GM12878 (cell line): ENCODE results near the gene ATP5ME. TPM values are rescaled to one million over a fixed set of nuclear protein-coding genes. Genes with fewer than 3 reads are reported as not detected.

Source experiments
- ATAC-seq: fragments of 200-7000 bp; cut with Tn5 transposase; 3 replicates; pipeline ENCODE4 v1.9.1; 2020; ENCODE audit warnings: mild to moderate bottlenecking, moderate library complexity
- BruUV-seq: library from RNA; stranded (reverse); fragments of 400-500 nt; replicated peaks from 2 replicates; lab custom pipeline; 2021; lab: Mats Ljungman, UMichigan
- CTCF ChIA-PET: fragments of 300-600 bp; sonication (Branson Sonifier 250); formaldehyde crosslinking; extraction: SDS; loops from one replicate; lab custom pipeline; 2021; ENCODE audit warnings: inconsistent platforms; lab: Yijun Ruan, JAX
- POLR2A ChIA-PET: fragments of 350-600 bp; formaldehyde crosslinking; extraction: SDS; loops from one replicate; lab custom pipeline; 2021; ENCODE audit warnings: inconsistent platforms; lab: Charles Lee
- RAD21 ChIA-PET: fragments of 300-600 bp; sonication (Branson Sonifier 250); formaldehyde crosslinking; loops from one replicate; lab custom pipeline; 2023; ENCODE audit warnings: antibody characterized with exemption; ENCODE audit not compliant: unreplicated experiment; lab: Charles Lee
- SMC1A ChIA-PET: fragments of 300-600 bp; sonication (Branson Sonifier 250); formaldehyde crosslinking; loops from one replicate; lab custom pipeline; 2023; ENCODE audit not compliant: unreplicated experiment, uncharacterized antibody; lab: Charles Lee
- DNase-seq: peaks from one replicate; pipeline ENCODE4 v3.0.0-alpha.2; 2011; ENCODE audit warnings: low read depth, low spot score
- FAIRE-seq: peaks from 3 replicates; lab custom pipeline; 2011; peaks lifted over from hg19 to GRCh38; lab: Jason Lieb, UNC
- H2AFZ ChIP-seq: 2 replicates; pipeline ENCODE4 v1.6.0; 2011; ENCODE audit warnings: low read depth, low read length, control low read depth; ENCODE audit not compliant: control insufficient read depth
- H3K27ac ChIP-seq: 2 replicates; pipeline ENCODE4 v1.5.1; 2011; ENCODE audit warnings: control low read depth; ENCODE audit not compliant: control insufficient read depth, insufficient read depth
- H3K27me3 ChIP-seq, 2 experiments: replicated peaks in 1 of 2; 2 replicates each; pipeline versions ENCODE4 v1.6.0 to v1.6.1; 2011; ENCODE audit warnings: low read length in 1 of 2; ENCODE audit not compliant: control insufficient read depth in 2 of 2, insufficient read depth in 2 of 2
- H3K36me3 ChIP-seq, 2 experiments: 2 replicates each; pipeline ENCODE4 v1.5.1; 2011; ENCODE audit warnings: low read length in 1 of 2; ENCODE audit not compliant: control insufficient read depth in 2 of 2, insufficient read depth in 2 of 2
- H3K4me1 ChIP-seq: 2 replicates; pipeline ENCODE4 v1.6.1; 2011; ENCODE audit warnings: mild to moderate bottlenecking, low read length, moderate library complexity, mixed read lengths; ENCODE audit not compliant: control insufficient read depth, insufficient read depth
- H3K4me2 ChIP-seq: 2 replicates; pipeline ENCODE4 v1.6.0; 2011; ENCODE audit warnings: control low read depth; ENCODE audit not compliant: control insufficient read depth, insufficient read depth
- H3K4me3 ChIP-seq: fragments of 200-600 bp; sonication (generic); 2 replicates; pipeline ENCODE4 v1.5.1; 2016
- H3K79me2 ChIP-seq: 2 replicates; pipeline ENCODE4 v1.6.0; 2011; ENCODE audit warnings: low read length; ENCODE audit not compliant: control insufficient read depth, insufficient read depth
- H3K9ac ChIP-seq: 2 replicates; pipeline ENCODE4 v1.8.0; 2011; ENCODE audit warnings: low read length, control low read depth, mixed read lengths; ENCODE audit not compliant: control insufficient read depth, insufficient read depth
- H3K9me3 ChIP-seq: replicated peaks from 3 replicates; pipeline ENCODE4 v1.5.1; 2011; ENCODE audit warnings: mild to moderate bottlenecking, low read length; ENCODE audit not compliant: control insufficient read depth, insufficient read depth
- H4K20me1 ChIP-seq: 2 replicates; pipeline ENCODE4 v1.6.0; 2011; ENCODE audit not compliant: control insufficient read depth, insufficient read depth
- EZH2 ChIP-seq: IDR thresholded peaks from 2 replicates; pipeline ENCODE4 v1.6.1; 2012; ENCODE audit warnings: low read depth, mild to moderate bottlenecking, control low read depth, inconsistent platforms, low read length, borderline replicate concordance; ENCODE audit not compliant: control insufficient read depth
- FOXK2 ChIP-seq: fragments of 450-650 bp; IDR thresholded peaks from 2 replicates; pipeline ENCODE4 v1.6.1; 2017; ENCODE audit warnings: mild to moderate bottlenecking, moderate library complexity
- MTA3 ChIP-seq: IDR thresholded peaks from 2 replicates; pipeline ENCODE4 v1.6.1; 2012; ENCODE audit warnings: low read length, inconsistent platforms, borderline replicate concordance
- PAX8 ChIP-seq: fragments of 450-650 bp; IDR thresholded peaks from 2 replicates; pipeline ENCODE4 v1.6.1; 2017; ENCODE audit warnings: mild to moderate bottlenecking, moderate library complexity
- PML ChIP-seq: IDR thresholded peaks from 2 replicates; pipeline ENCODE4 v1.6.1; 2012; ENCODE audit warnings: low read length, inconsistent platforms
- POLR2AphosphoS5 ChIP-seq: IDR thresholded peaks from 2 replicates; pipeline ENCODE4 v1.6.1; 2011; ENCODE audit warnings: mild to moderate bottlenecking, low read length, inconsistent platforms
- SIN3A ChIP-seq: IDR thresholded peaks from 2 replicates; pipeline ENCODE4 v1.6.1; 2012; ENCODE audit warnings: low read depth, low read length, improper control_type of control experiment
- SIX5 ChIP-seq: IDR thresholded peaks from 2 replicates; pipeline ENCODE4 v1.6.1; 2011; ENCODE audit warnings: mild to moderate bottlenecking, low read depth, low read length, moderate library complexity; ENCODE audit not compliant: severe bottlenecking
- WRNIP1 ChIP-seq: IDR thresholded peaks from 2 replicates; pipeline ENCODE4 v1.6.1; 2011; ENCODE audit warnings: low read depth, low read length, improper control_type of control experiment, borderline replicate concordance
- WGBS: methylation state at CpG from one replicate; pipeline ENCODE4 v1.1.6; 2016; ENCODE audit warnings: low lambda C conversion rate; ENCODE audit not compliant: insufficient replicate concordance, insufficient coverage; ENCODE audit errors: missing lambda C conversion rate; 5-methylcytosine and 5-hydroxymethylcytosine counted together
- in situ Hi-C: fragments of 300-500 bp; cut with MboI; formaldehyde crosslinking; loops from 9 replicates; pipeline ENCODE4 v1.14.3; 2018; ENCODE audit warnings: mixed read lengths
- intact Hi-C: fragments of 100-400 bp; cut with micrococcal nuclease; formaldehyde crosslinking; loops from one replicate; pipeline ENCODE4 v1.14.2; 2022; ENCODE audit not compliant: unreplicated experiment
- polyA plus RNA-seq, 11 experiments: library from polyadenylated mRNA; depleted of rRNA in 4 of 11; unstranded in 6 of 11; stranded (reverse) in 5 of 11; fragments of >200 nt; fragmentation: Nextera tagmentation in 4 of 11; fragmentation: Illumina TruSeq in 1 of 11; extraction: Ambion mirVana in 4 of 11; extraction: Trizol in 1 of 11; gene quantifications; 1 replicate in 1 of 11; 2 replicates in 10 of 11; pipeline versions ENCODE4 v1.2.1 to v1.2.3, GENCODE V29; 2011 to 2016; ENCODE audit warnings: inconsistent platforms in 2 of 11, missing spikeins in 2 of 11, low read depth in 1 of 11
- total RNA-seq, 4 experiments: library from RNA; depleted of rRNA in 3 of 4; stranded (reverse); fragments of >200 nt in 3 of 4; fragmentation: Illumina TruSeq in 1 of 4; extraction: Trizol in 1 of 4; gene quantifications; 2 replicates each; pipeline versions ENCODE4 v1.2.1 to v1.2.3, GENCODE V29; 2013 to 2021

Gene ATP5ME
- total and polyA plus RNA-seq, 10 of the 15 experiments (the other 5 are each of a cell fraction or from before 2014, with no cell fraction given): 279 to 2,374 (median 509) TPM

DNA sequence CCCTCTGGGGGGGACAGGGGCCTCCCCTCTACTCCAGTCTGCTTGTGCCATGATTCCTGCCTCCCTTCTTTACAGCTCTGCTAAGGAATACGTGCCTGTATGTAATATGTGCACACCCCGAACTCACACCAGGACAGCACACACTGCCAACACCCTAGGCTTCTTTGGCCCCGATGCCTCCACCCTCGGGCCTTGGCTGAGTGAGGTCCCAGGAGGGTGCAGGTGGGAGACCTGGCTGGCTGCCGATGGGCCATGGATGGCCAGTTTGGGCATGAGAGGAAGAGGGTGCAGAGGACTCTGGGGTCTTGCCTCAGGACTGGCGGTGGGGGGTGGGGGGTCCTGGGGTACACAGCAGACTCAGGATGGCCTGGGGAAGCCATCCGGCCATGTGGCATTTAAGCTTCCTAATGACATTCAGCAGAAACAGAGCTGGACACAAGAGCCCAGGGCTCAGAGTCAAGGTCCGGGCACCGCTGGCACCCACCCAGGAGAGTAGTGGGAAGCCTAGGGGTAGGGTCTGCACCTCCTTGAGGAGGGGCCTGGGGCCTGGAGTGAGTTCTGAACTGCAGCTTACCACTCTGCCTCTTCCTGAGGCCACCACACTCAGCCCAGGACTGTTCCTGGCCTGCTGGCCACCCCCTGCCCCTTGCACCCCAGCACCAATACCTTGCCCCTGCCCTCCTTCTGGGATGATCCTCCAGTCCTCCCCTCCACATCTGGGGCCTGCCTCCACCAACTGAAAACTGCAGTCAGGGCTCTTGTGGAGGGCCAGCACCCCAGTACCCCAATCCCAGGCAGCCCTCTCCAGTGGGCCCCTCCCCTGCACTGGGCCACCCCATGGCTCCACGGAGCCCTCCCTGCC, 29.5 kb upstream of the ATP5ME start:
- no peak overlapping the region for H3K27ac ChIP-seq
- no peaks in the 10 kb centered on the region; the same call in 2 of the 3 replicates for H3K9me3 ChIP-seq
- ChIA-PET CTCF (no interaction called here), RAD21 (no interaction called here), SMC1A (no interaction called here), POLR2A (no interaction called here)
- BruUV-seq: no TSS peak
- H3K36me3 ChIP-seq: 0 out of 4 replicates have a peak, but pooled peaks cover 0 to 1% of the 10 kb centered on the region in 2 experiments
- H3K4me2 ChIP-seq: no peak overlapping the region
- no peak overlapping the region for H2AFZ ChIP-seq
- peaks cover 8% of the 10 kb centered on the region for H3K4me1 ChIP-seq
- no peaks in the 10 kb centered on the region for H3K27me3 ChIP-seq
- no peak overlapping the region for H3K4me3 ChIP-seq
- intact Hi-C loops: no loop called here
- TF ChIP-seq PAX8 (no peak), MTA3 (no peak), FOXK2 (no peak)
- H3K9ac ChIP-seq: no peak overlapping the region
- H3K79me2 ChIP-seq: peaks cover 22% of the 10 kb centered on the region
- 52% methylated on average over 10 of the region's 10 CpGs for WGBS
- H4K20me1 ChIP-seq: no peaks in the 10 kb centered on the region
- FAIRE-seq (no peak), ATAC-seq (no peak), DNase-seq (no peak)
- in situ Hi-C loops: no loop called here

DNA sequence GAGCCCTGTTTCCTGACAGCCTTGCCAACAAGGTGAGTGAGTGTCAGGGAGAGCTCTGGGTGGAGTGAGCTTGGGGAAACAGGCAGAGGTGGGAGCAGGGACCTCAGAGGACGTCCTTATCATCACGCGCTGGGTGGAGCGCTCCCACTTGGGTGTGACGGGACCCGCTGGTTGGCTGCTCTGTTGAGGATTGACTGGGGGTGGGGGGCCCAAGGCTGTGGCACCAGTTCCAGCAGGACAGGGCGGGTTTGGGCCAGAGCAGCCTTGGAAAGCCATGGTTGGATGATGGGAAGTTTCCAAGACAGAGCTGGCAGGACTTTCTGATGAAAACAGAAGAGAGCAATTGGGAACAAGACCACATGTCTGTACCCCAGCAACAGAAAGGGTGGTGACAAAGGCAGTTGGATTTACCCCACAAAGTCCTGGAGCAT, 28.6 kb upstream of the ATP5ME start:
- no peak overlapping the region for H3K9ac ChIP-seq
- ChIA-PET POLR2A (no interaction called here), RAD21 (no interaction called here), CTCF (no interaction called here), SMC1A (no interaction called here)
- no peaks in the 10 kb centered on the region for H4K20me1 ChIP-seq
- WGBS: 61% methylated on average over 4 of the region's 7 CpGs
- H3K27me3 ChIP-seq: no peaks in the 10 kb centered on the region
- H2AFZ ChIP-seq: no peak overlapping the region
- no TSS peak for BruUV-seq
- TF ChIP-seq SIN3A (no peak), WRNIP1 (no peak), EZH2 (no peak), POLR2AphosphoS5 (no peak), SIX5 (no peak), PML (no peak)
- no peak for FAIRE-seq
- peaks cover 8% of the 10 kb centered on the region for H3K4me1 ChIP-seq
- no peak overlapping the region for H3K27ac ChIP-seq
- H3K4me2 ChIP-seq: no peak overlapping the region
- intact Hi-C loops: no loop called here
- no peak for DNase-seq
- H3K36me3 ChIP-seq: no peaks in the 10 kb centered on the region
- in situ Hi-C loops: no loop called here
- H3K79me2 ChIP-seq: peaks cover 15% of the 10 kb centered on the region
- ATAC-seq: no peak
- H3K4me3 ChIP-seq: no peak overlapping the region
- H3K9me3 ChIP-seq: no peaks in the 10 kb centered on the region; the same call in 2 of the 3 replicates
